Liver (tissue), 9 donors: ENCODE measurements around the gene ASPDH. TPM values are rescaled to one million over a fixed set of nuclear protein-coding genes. Genes with fewer than 3 reads are reported as not detected.

Experiments used
- DNase-seq: peaks from one replicate; pipeline ENCODE4 v3.0.0-alpha.2; 2017; ENCODE audit warnings: low spot score
- H3K27ac ChIP-seq, 2 donors: one replicate each; pipeline ENCODE4 v1.7.0; 2013; ENCODE audit warnings: inconsistent platforms in 2 of 2, low read length in 2 of 2, control low read depth in 1 of 2, low read depth in 1 of 2, mild to moderate bottlenecking in 1 of 2
- H3K27me3 ChIP-seq, 4 donors: one replicate each; pipeline versions ENCODE4 v1.6.1 to v1.7.0; 2013; ENCODE audit warnings: low read length in 3 of 4, inconsistent platforms in 1 of 4, mild to moderate bottlenecking in 1 of 4, moderate library complexity in 1 of 4; ENCODE audit not compliant: control insufficient read depth in 4 of 4, insufficient read depth in 4 of 4
- H3K36me3 ChIP-seq, 4 donors: one replicate each; pipeline versions ENCODE4 v1.6.1 to v1.7.0; 2013; ENCODE audit warnings: low read length in 3 of 4, mild to moderate bottlenecking in 3 of 4, low read depth in 1 of 4, moderate library complexity in 1 of 4; ENCODE audit not compliant: control insufficient read depth in 4 of 4, insufficient read depth in 3 of 4
- H3K4me1 ChIP-seq, 4 donors: one replicate each; pipeline versions ENCODE4 v1.6.1 to v1.7.0; 2013; ENCODE audit warnings: low read length in 3 of 4, mild to moderate bottlenecking in 3 of 4, moderate library complexity in 1 of 4; ENCODE audit not compliant: control insufficient read depth in 4 of 4, insufficient read depth in 4 of 4
- H3K4me3 ChIP-seq, 3 donors: one replicate each; pipeline versions ENCODE4 v1.6.1 to v1.7.0; 2013; ENCODE audit warnings: low read length in 3 of 3, control low read depth in 1 of 3, low read depth in 1 of 3, mild to moderate bottlenecking in 1 of 3
- H3K9ac ChIP-seq, 2 donors: one replicate each; pipeline ENCODE4 v1.7.0; 2013; ENCODE audit warnings: low read length in 2 of 2, mild to moderate bottlenecking in 2 of 2, moderate library complexity in 2 of 2, control low read depth in 1 of 2, low read depth in 1 of 2
- H3K9me3 ChIP-seq, 4 donors: one replicate each; pipeline versions ENCODE4 v1.6.1 to v1.7.0; 2013; ENCODE audit warnings: low read length in 3 of 4; ENCODE audit not compliant: control insufficient read depth in 4 of 4
- FOXA1 ChIP-seq: IDR thresholded peaks from 2 replicates; pipeline ENCODE4 v1.6.1; 2016; ENCODE audit warnings: antibody characterized with exemption
- FOXA2 ChIP-seq: IDR thresholded peaks from 2 replicates; pipeline ENCODE4 v1.6.1; 2016; ENCODE audit warnings: antibody characterized with exemption
- GABPA ChIP-seq, 2 donors: IDR thresholded peaks in 1 of 2; conservative IDR thresholded peaks in 1 of 2; 2 replicates each; pipeline ENCODE4 v1.6.1; 2016; ENCODE audit warnings: antibody characterized with exemption in 2 of 2, mild to moderate bottlenecking in 1 of 2, moderate library complexity in 1 of 2
- JUND ChIP-seq, 2 donors: IDR thresholded peaks; 2 replicates each; pipeline ENCODE4 v1.6.1; 2016; ENCODE audit warnings: antibody characterized with exemption in 2 of 2
- NR2F2 ChIP-seq: IDR thresholded peaks from 2 replicates; pipeline ENCODE4 v1.6.1; 2016; ENCODE audit warnings: antibody characterized with exemption
- RAD21 ChIP-seq, 2 donors: IDR thresholded peaks; 2 replicates each; pipeline ENCODE4 v1.6.1; 2016; ENCODE audit warnings: antibody characterized with exemption in 2 of 2, mild to moderate bottlenecking in 2 of 2
- RXRA ChIP-seq, 2 donors: IDR thresholded peaks; 2 replicates each; pipeline ENCODE4 v1.6.1; 2017 to 2018; ENCODE audit warnings: antibody characterized with exemption in 2 of 2, mild to moderate bottlenecking in 1 of 2
- SP1 ChIP-seq: IDR thresholded peaks from 2 replicates; pipeline ENCODE4 v1.6.1; 2018; ENCODE audit warnings: antibody characterized with exemption, mild to moderate bottlenecking
- TAF1 ChIP-seq: conservative IDR thresholded peaks from 2 replicates; pipeline ENCODE4 v1.6.1; 2016; ENCODE audit warnings: antibody characterized with exemption, mild to moderate bottlenecking
- YY1 ChIP-seq: IDR thresholded peaks from 2 replicates; pipeline ENCODE4 v1.6.1; 2016; ENCODE audit warnings: antibody characterized with exemption, mild to moderate bottlenecking
- WGBS: extraction: QIAGEN DNeasy Blood & Tissue Kit; methylation state at CpG from one replicate; pipeline ENCODE4 v1.1.7; 2013; 5-methylcytosine and 5-hydroxymethylcytosine counted together
- polyA plus RNA-seq, 2 donors: library from polyadenylated mRNA; stranded (reverse) in 1 of 2; unstranded in 1 of 2; fragments of 200-250 nt in 1 of 2; fragments of >200 nt in 1 of 2; fragmentation: Nextera tagmentation in 1 of 2; extraction: Ambion mirVana in 1 of 2; gene quantifications; one replicate each; pipeline versions ENCODE4 v1.2.1 to v1.2.3, GENCODE V29; 2013 to 2015
- total RNA-seq, 2 donors: library from RNA; depleted of rRNA; stranded (reverse); fragments of >200 nt; gene quantifications; one replicate each; pipeline ENCODE4 v1.2.3, GENCODE V29; 2014
- TF ChIP-seq, protein P1 (sequence below): fragments of 150-350 bp; IDR thresholded peaks from 2 replicates; pipeline ENCODE4 v1.5.1; 2017; ENCODE audit warnings: improper control_type of control experiment, low read depth, low read length; ENCODE audit not compliant: missing input control
- TF ChIP-seq, protein P2 (sequence below): IDR thresholded peaks from 2 replicates; pipeline ENCODE4 v1.6.1; 2016; ENCODE audit warnings: antibody characterized with exemption, mild to moderate bottlenecking
- TF ChIP-seq, protein P3 (sequence below): IDR thresholded peaks from 2 replicates; pipeline ENCODE4 v1.6.1; 2016; ENCODE audit warnings: antibody characterized with exemption
- TF ChIP-seq, protein P4 (sequence below): IDR thresholded peaks from 2 replicates; pipeline ENCODE4 v1.6.1; 2016; ENCODE audit warnings: antibody characterized with exemption
- donor health status: healthy.
- donor health status: healthy.
- donor health status: healthy.
- donor health status: healthy.
- donor health status: healthy.

The ASPDH gene
- total and polyA plus RNA-seq, 4 donors = 7.3 to 82.0 (median 37.1) TPM

DNA sequence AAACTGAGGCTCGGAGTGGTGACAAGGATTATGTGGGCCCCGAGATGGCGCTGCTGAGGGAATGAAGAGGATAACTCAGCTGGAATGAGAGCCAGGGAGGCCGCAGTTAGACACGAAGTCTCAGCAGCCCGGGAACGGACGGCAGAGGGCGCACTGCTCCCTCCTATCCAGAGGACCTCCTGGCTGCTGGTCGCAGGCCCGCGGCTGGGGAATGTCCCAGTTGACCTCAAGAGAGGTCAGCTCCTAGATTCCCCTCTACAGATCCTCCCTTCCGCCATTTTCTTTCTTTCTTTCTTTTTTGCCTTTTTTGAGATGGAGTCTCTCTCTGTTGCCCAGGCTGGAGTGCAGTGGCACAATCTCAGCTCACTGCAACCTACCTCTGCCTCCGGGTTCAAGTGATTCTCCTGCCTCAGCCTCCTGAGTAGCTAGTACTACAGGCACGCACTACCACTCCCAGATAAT, 24.1 kb upstream of the ASPDH start (continued):
- TF ChIP-seq GABPA (IDR thresholded peaks at IDR 0.05 in 1 of 2, conservative IDR thresholded peaks at IDR 0.05 in 1 of 2) = no peak
- TF ChIP-seq TAF1 = no peak
- TF ChIP-seq JUND (IDR thresholded peaks at IDR 0.05) = no peak
- TF ChIP-seq RXRA (IDR thresholded peaks at IDR 0.05) = no peak
- TF ChIP-seq, protein P1, sequence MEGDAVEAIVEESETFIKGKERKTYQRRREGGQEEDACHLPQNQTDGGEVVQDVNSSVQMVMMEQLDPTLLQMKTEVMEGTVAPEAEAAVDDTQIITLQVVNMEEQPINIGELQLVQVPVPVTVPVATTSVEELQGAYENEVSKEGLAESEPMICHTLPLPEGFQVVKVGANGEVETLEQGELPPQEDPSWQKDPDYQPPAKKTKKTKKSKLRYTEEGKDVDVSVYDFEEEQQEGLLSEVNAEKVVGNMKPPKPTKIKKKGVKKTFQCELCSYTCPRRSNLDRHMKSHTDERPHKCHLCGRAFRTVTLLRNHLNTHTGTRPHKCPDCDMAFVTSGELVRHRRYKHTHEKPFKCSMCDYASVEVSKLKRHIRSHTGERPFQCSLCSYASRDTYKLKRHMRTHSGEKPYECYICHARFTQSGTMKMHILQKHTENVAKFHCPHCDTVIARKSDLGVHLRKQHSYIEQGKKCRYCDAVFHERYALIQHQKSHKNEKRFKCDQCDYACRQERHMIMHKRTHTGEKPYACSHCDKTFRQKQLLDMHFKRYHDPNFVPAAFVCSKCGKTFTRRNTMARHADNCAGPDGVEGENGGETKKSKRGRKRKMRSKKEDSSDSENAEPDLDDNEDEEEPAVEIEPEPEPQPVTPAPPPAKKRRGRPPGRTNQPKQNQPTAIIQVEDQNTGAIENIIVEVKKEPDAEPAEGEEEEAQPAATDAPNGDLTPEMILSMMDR = peak; percentile 62

DNA sequence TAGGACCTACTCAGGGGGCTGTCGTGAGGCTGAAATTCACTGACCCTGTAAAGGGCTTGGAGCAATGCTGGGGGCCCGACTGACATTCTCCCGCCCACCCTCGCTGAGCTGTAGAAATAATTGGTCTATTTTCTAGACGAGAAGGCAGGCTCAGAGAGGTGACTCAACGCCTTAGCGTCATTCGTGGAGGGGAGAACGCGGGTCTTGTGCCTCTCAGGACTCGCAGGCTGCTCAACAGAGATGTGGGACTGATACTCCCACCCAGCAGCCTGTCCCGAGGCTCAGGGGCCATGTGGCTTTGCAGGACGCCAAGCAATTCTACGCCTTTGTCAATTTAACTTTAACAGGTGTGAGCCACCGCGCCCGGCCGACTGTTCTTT, 23.6 kb upstream of the ASPDH start:
- no peaks in the 10 kb centered on the region for H3K4me1 ChIP-seq
- WGBS = 71% methylated on average over 18 of the region's 18 CpGs
- TF ChIP-seq, protein P2, sequence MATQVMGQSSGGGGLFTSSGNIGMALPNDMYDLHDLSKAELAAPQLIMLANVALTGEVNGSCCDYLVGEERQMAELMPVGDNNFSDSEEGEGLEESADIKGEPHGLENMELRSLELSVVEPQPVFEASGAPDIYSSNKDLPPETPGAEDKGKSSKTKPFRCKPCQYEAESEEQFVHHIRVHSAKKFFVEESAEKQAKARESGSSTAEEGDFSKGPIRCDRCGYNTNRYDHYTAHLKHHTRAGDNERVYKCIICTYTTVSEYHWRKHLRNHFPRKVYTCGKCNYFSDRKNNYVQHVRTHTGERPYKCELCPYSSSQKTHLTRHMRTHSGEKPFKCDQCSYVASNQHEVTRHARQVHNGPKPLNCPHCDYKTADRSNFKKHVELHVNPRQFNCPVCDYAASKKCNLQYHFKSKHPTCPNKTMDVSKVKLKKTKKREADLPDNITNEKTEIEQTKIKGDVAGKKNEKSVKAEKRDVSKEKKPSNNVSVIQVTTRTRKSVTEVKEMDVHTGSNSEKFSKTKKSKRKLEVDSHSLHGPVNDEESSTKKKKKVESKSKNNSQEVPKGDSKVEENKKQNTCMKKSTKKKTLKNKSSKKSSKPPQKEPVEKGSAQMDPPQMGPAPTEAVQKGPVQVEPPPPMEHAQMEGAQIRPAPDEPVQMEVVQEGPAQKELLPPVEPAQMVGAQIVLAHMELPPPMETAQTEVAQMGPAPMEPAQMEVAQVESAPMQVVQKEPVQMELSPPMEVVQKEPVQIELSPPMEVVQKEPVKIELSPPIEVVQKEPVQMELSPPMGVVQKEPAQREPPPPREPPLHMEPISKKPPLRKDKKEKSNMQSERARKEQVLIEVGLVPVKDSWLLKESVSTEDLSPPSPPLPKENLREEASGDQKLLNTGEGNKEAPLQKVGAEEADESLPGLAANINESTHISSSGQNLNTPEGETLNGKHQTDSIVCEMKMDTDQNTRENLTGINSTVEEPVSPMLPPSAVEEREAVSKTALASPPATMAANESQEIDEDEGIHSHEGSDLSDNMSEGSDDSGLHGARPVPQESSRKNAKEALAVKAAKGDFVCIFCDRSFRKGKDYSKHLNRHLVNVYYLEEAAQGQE = no peak
- TF ChIP-seq SP1 (no peak), RAD21 (IDR thresholded peaks at IDR 0.05) (no peak), GABPA (IDR thresholded peaks at IDR 0.05 in 1 of 2, conservative IDR thresholded peaks at IDR 0.05 in 1 of 2) (no peak), YY1 (no peak), FOXA1 (no peak), NR2F2 (no peak), TAF1 (no peak), JUND (IDR thresholded peaks at IDR 0.05) (no peak), RXRA (IDR thresholded peaks at IDR 0.05) (no peak), FOXA2 (no peak)
- TF ChIP-seq, protein P3, sequence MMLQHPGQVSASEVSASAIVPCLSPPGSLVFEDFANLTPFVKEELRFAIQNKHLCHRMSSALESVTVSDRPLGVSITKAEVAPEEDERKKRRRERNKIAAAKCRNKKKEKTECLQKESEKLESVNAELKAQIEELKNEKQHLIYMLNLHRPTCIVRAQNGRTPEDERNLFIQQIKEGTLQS = no peak
- TF ChIP-seq, protein P1 = no peak
- TF ChIP-seq, protein P4, sequence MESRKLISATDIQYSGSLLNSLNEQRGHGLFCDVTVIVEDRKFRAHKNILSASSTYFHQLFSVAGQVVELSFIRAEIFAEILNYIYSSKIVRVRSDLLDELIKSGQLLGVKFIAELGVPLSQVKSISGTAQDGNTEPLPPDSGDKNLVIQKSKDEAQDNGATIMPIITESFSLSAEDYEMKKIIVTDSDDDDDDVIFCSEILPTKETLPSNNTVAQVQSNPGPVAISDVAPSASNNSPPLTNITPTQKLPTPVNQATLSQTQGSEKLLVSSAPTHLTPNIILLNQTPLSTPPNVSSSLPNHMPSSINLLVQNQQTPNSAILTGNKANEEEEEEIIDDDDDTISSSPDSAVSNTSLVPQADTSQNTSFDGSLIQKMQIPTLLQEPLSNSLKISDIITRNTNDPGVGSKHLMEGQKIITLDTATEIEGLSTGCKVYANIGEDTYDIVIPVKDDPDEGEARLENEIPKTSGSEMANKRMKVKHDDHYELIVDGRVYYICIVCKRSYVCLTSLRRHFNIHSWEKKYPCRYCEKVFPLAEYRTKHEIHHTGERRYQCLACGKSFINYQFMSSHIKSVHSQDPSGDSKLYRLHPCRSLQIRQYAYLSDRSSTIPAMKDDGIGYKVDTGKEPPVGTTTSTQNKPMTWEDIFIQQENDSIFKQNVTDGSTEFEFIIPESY = no peak

More for the DNA sequence above, 23.6 kb upstream of the ASPDH start:
- H3K4me3 ChIP-seq = no peak overlapping the region
- H3K27ac ChIP-seq = no peak overlapping the region
- H3K27me3 ChIP-seq = no peaks in the 10 kb centered on the region
- peaks cover 0 to 6% (median 2%) of the 10 kb centered on the region in 4 donors for H3K9me3 ChIP-seq
- no peak overlapping the region for H3K9ac ChIP-seq
- no peak for DNase-seq
- H3K36me3 ChIP-seq = no peaks in the 10 kb centered on the region
